NAMALWA (cell line): ENCODE measurements around the gene KLHL35.
"Not testable (repeated sequence)": the region's sequence is repeated elsewhere in the genome, so short reads cannot be mapped to it uniquely, and the experiment has no call there.

Experiments
- DNase-seq: peaks from one replicate; pipeline ENCODE4 v3.0.0-alpha.2; 2015; ENCODE audit warnings: low spot score

Gene KLHL35

DNA sequence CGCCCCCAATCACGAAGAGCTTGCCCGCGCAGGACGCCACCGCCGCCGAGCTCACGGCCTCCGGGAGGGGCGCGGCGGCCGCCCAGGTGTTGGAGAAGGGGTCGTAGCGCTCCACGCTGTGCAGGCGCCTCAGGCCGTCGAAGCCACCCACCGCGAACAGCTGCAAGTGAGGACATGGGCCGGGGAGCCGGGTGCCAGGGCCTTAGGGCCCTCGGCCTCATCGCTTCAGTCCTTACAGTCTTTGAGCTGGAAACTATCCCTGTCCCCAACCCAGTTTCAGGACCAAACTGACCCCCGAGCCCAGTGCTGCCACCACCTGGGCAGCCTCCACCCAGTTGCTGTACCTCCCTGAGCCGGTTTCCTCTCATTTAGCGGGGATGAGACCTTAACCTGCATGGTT is 7.6 kb downstream of the KLHL35 start:
- no peak for DNase-seq

DNA sequence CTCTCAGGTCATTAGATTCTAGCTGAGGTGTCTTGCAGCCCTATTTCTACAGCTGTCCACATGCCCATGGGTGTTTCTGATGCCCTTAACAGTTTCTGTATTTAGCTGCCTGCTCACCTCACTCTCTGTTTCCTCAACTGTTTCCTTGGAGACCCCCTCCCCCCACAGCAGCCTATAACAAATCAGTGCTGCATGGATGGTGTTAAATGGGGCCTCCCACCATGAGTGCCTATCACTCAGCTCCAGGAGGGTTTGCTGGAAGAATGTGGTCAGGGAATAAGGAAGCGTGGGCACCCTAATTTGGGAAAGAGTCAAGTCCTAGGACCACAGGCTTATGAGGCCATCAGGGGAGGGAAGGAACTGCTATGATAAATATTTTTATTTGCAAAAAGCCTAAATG is 8.6 kb downstream of the KLHL35 start:
- DNase-seq: no peak

DNA sequence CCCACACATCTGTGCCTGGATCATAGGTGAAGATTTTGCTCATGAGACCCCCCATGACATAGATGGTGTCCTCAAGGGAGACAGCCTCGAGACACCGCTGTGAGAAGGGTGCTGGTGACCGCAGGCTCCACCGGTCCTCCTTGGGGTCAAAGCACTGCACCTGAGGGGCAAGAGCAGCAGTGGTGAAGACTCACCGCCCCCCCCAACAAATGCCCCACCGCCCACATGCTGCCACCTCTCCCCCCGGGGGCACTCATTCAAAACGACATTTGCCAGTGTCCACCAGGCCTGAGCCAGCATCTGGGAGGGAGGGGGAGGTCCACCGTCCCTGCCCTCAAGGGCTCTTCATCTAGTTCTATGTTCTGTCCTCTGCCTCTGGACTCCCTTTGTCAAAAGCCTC is 9.3 kb downstream of the KLHL35 start:
- no peak for DNase-seq

DNA sequence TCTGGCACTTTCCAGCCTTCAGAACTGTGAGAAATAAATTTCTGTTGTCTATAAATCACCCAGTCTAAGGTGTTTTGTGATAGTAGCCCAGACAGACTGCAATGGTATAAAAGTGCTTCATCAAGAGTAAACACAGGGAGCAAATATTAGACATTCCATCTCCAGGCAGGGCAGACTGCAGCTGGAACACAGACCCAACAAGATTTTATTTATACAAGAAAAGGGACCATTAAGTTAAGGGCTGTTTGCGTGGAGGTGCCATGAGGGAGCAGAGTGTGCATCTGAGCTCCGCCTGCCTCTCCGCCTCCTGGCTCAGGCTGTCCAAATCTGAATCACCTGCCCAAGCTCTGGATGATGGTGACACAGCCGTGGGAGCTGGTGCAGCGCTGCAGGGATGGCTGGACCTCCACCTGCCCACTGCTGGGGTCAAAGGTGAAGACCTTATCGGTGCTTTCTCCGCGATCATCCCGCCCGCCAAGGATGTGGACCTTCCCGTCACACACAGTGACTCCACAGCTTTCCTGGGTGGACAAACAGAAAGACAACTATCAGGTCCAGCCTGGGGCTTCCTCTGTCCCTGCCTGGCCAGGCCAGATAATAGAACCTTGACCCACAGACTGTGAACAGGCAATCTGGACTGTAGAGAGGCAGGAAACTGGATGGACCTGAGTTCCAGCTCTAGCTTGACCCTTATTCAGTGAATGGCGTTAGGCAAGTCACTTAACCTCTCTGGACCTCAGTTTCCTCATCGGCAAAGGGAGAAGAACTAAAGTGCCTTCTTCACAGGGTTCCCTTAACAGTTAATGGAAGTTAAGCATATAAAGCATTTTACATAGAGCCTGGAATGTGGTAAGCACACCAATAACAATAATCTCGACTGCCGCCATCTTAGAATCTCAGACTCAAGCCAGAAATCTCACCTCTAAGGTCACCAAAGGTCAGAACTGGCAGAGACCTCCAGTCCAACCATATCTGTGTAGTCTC is 10.5 kb downstream of the KLHL35 start:
- no peak for DNase-seq

DNA sequence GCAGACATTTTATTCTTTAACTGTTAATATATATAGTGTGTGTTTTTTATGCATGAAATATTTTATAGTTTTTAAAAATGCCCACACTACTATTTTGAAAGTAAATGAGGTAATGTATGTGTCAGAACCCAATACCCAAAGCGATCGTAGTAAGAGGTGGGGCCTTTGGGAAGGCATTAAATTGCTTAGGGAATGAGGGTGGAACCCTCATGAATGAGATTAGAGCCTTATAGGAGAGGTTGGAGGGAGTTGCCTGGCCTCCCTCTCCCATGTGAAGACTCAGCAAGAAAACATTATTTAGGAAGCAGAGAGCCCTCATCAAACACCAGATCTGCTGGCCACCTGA is 11.1 kb downstream of the KLHL35 start:
- no peak for DNase-seq

DNA sequence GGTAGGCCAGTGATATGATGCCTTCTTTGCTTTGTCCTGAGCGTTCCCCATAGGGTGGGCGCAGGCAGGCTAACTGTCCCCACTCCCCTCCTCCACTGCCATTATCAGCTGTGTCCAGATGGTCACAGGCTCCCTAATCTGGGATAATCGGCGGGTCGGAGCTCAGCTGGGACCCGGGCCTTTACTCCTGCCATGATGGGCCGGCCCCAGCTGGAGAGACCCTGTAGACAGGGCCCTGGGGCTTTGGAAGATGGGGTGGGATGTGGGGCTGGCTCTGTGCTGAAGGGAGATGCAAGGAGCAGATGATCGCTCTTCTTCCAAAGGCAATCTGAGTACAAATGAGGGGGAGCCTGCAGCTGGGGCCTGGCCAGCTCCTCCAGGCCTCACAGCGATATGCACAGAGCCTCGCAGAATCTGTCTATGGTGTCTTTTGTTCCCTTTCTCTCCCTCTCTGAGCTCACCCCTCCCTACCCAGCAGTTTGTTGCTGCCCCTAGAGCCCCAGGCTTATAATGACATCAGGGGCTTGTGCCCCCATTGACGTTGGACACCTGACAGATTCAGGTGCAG is 11.9 kb downstream of the KLHL35 start:
- peak; percentile 36 for DNase-seq

DNA sequence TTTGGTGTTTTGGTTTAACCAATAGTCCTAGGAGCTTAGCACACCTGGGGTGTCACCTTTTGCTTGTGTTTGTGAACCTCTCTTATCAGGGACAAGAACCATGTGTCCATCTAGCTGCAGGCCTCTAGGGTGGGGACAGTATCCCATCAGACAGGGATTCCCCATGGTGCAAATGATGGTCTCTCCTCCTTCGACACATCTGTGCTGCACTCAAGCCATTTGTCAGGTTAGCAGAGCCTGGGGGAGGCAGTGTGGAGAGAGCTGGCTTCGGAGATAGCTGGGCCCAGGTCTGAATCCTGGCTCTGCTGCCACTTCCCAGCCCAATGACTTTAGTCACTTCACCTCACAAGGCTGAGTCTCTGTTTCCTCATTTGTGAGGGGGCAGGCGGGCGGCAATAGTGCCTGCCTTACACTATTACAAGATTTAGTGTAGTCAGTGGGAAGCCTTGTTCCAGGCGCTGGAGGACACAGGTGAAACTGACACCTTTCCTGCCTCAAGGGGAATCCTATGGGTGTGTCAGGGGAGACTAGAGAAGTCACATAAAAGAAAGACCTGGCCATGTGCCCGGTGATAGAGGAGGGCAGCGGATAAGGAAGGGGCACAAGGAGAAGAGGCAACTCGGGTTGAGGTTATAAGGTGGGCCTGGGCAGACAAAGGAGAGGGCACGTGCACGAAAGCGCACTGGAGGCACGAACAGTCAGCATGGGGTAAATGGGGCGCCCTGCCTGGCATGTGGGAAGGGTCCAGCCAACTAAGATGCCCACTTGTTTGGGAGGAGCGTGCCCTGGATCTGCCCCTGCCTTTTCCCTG is 12.6 kb downstream of the KLHL35 start:
- DNase-seq: no peak

DNA sequence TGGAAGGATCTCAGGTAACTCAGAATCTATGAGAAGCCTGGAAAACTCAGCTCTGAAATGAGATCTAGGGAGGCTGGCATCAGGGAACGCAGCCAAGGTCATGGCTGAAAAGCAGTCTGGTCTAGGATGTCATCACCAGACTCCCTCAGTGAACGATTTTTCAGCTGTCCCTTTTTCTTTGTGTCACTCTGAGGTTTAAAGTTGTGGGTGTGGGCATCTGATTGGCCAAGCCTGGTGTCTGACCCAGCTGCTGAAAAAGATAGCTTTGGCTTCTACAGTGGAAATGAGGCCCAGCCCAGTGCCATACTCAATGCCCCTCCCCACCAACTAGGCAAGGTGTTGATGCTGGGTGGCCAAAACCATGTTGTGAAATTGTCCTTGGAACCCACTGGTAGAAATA is 19.1 kb downstream of the KLHL35 start:
- no peak for DNase-seq

DNA sequence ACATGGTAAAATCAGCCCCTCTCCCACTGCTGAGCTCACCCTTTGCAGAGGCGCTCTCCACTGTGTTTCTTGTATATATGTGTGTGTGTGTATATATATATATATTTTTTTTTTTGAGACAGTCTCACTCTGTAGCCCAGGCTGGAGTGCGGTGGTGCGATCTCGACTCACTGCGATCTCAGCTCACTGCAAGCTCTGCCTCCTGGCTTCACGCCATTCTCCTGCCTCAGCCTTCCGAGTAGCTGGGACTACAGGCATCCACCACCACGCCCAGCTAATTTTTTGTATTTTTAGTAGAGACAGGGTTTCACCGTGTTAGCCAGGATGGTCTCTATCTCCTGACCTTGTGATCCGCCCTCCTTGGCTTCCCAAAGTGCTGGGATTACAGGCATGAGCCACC is 19.9 kb downstream of the KLHL35 start:
- DNase-seq: not testable (repeated sequence)

DNA sequence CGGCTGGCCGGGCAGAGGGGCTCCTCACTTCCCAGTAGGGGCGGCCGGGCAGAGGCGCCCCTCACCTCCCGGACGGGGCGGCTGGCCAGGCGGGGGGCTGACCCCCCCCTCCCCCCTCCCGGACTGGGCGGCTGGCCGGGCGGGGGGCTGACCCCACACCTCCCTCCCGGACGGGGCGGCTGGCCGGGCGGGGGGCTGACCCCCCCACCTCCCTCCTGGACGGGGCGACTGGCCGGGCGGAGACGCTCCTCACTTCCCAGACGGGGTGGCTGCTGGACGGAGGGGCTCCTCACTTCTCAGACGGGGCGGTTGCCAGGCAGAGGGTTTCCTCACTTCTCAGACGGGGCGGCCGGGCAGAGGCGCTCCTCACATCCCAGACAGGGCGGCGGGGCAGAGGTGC is 23.0 kb downstream of the KLHL35 start:
- DNase-seq: not testable (repeated sequence)

DNA sequence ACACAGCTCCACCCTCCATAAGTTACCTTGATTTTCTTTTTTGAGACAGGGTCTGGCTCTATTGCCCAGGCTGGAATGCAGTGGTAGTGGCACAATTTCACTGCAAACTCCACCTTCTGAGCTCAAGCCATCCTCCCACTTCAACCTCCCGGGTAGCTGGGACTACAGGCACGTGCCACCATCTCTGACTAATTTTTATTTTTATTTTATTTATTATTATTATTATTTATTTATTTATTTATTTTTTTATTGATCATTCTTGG is 24.1 kb downstream of the KLHL35 start:
- no peak for DNase-seq

DNA sequence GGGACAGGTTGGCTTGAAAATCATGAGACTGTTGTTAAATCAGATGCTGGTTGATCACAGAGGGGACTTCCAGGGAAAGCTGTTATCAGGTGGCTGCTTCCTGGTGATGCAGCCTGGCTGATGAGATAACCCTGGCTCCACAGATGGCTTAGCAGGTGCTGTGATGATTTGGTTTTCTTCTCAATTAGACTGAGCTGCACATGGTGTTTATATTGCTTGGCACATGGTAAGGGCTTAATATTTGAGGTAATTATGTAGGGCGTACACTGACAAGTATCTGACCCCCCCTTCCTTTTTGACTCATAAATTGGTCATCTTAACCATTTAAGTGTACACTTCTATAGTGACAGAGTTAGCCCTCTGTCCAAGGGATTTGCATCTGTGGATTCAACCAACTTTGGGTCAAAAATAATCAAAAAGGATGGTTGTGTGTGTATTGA is 26.6 kb downstream of the KLHL35 start:
- DNase-seq: peak; percentile 60

DNA sequence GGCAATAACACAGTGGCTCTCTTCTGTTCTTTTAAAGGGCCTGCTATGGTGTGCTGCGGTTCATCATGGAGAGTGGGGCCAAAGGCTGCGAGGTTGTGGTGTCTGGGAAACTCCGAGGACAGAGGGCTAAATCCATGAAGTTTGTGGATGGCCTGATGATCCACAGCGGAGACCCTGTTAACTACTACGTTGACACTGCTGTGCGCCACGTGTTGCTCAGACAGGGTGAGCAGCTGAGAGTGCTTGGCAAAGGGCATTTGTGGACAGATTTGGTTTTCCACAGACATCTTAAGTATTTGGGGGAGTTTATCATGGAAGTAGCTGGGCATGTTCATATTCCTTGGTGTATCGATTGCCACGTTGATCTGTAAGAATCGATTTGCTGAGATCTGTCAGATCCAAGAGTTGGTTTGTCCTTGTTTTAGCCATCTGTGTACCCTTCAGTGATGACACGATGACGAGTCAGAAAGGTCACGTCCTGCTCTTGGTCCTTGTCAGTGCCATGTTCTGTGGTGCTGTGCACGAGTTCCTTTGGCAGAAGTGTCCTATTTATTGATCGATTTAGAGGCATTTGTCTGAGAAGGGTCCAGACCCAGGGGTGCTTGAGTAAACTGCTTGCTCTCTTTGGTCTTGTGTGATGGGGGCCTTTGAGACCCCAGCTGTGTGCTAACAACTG is 28.9 kb downstream of the KLHL35 start:
- DNase-seq: no peak

DNA sequence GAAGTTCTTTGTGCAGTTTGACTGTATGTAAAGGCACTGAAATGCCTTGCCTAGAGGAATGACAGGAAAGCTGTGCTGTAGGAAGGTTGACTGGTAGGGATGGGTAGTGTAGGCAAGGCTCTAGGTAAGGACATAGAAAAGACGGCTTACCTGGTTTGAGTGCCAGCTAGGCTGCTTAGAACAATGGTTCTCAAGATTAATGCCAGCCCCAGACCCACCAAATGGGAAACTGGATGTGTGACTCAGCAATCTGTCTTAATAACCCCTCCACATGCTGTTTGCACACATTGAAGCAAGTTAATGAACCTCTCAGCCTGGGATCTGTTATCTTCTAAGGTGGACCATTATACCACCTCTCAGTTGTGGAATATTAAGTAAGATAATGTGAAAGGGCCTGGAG is 30.0 kb downstream of the KLHL35 start:
- DNase-seq: no peak

DNA sequence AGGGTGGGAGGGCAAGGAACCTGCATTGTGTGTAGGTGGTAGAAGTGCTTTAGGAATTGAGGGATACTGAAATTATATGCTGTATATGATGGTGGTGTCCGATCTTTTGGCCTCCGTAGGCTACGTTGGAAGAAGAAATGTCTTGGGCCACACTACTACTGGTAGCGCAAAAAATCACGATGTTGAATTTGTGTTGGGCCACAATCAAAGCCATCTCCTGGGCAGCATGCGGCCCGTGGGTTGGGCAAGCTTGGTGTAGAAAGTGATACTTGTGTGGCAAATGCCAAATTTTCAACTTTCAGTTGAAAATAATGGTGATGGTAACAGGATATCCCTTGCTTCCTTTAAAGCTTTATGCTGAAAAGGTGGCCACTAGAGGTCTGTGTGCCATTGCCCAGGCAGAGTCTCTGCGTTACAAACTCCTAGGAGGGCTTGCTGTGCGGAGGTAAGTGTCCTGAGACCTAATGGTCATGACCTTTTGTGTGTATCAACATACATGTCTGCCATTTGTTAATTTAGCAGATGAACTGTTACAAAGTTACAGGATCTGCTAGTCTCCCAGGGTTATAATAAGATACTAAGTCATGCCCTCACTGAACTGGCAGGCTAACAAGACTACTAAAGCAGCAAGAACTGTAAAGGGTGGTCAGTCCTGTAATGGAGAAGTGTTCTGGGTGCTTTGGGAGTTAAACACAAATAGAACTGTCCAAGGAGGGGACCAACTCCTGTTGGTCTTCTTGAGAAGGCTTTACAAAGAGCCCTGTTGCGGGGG is 30.8 kb downstream of the KLHL35 start:
- DNase-seq: no peak

DNA sequence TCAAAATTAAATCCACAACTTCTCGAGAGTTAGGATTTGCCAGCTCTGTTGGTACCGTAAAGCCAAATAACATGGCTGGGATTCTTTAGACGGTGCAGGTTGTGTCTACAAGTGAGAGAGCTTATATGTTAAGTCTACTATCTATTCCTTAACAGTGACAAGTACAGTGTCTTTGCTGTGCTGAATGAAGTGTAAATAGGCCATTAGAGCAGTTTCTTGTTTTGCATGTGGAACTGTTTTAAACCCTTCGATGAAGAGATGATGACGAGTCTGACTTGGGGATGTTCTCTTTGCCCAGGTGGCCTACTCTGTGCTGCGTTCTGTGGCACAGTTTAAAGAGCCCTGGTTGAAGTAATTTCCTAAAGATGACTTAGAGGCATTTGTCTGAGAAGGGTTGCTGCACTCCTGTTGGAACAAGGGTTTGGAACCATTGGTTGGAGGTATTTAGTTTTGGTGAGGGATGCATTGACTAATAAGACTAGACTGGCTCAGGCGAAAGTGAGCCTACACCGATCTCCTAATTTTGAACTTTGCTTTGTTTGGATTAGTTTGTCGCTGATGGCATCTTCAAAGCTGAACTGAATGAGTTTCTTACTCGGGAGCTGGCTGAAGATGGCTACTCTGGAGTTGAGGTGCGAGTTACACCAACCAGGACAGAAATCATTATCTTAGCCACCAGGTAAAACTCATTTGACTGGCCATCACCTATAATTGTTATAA is 32.7 kb downstream of the KLHL35 start:
- peak; percentile 53 for DNase-seq

DNA sequence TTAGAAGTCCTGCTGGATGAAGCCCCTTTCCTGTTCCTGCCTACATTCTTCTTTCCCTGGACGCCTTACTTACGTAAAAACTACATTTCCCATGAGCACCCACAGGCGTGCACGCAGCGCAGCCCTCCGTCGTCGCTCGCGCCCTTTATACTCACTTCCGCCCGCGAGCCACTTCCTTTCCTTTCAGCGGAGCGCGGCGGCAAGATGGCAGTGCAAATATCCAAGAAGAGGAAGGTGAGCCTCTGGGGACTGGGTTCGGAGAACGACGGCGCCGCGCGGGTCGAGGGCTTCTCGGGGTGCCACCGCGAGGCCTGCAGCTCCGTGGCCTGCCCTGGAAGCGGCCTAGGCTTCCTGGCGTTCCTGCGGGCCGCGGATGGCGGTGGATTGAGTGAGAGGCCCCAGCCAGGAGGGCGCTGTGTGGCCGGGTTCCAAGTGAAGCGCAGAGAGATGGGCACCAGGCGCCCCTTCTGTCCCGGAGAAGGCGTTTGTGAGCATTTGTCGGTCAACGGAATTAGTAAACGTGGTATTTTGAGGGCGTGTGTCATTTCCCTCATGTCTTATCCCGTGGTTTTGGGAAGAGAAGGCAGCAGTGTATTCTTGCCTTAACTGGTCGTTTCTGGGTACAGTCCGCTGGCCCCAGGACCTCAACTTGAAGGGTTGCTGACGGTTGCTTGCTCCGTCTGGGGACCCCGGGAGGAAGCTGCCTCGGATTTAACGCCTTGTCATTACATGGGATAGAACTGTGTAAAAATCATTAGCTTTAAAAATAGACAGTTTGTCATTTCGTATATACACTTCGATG is 33.5 kb downstream of the KLHL35 start, which contains the start of gene RPS3:
RPS3 (plus strand) TSS at position 175 of the 802 bp plus-strand sequence; CDS start at position 205, 30 bp downstream.
- peak; percentile 93 for DNase-seq

DNA sequence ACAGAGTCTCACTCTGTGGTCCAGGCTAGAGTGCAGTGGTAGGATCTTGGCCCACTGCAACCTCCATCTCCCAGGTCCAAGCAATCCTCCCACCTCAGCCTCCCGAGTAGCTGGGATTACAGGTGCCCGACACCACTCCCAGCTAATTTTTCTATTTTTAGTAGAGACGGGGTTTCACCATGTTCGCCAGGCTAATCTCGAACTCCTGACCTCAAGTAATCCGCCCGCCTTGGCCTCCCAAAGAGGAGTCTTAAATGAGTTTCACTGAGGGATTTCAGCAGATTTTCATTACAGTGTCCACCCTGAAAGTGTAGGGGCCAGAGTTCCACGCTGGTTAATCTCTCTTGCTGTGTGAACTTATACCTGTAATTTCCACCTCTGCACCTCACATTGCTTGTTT is 34.1 kb downstream of the KLHL35 start:
- no peak for DNase-seq

DNA sequence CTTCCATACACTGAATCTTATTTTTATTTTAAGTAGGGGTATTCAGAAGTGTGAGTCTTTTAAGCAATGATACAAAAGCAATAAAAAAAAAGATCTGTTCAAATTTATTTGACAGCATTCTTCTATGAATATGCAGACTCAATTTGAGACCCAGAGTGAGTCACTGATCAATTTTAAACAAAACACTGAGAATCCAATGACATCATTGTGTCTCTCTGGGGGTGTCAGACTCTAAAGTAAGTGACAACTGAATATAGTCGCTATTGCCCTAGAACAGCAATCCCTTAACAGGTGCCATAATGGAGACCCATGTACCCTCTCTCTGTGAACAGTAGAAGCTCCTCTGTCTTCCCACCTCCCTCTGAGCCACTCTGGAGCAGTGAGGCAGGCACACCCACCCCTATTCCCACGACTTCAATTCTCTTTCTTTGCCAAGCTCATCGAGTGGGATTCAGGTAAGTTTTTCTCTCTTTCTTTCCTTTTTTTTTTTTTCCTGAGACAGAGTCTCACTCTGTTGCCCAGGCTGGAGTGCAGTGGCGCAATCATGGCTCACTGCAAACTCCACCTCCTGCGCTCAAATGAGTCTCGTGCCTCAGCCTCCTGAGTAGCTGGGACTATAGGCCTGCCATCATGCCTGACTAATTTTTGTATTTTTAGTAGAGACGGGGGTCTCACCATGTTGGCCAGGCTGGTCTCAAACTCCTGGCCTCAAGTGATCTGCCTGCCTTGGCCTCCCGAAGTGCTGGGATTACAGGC is 38.7 kb downstream of the KLHL35 start:
- DNase-seq: no peak
